ENCODE measurements around the gene PCLO. TPM values are rescaled to one million over a fixed set of nuclear protein-coding genes. Genes with fewer than 3 reads are reported as not detected.

Gene PCLO
- total and polyA plus RNA-seq, 9 of the 15 experiments (the other 6 are each of a cell fraction or from before 2014, with no cell fraction given): under 0.01 to 0.01 TPM; not detected in 7

- no peak overlapping the region for H3K9ac ChIP-seq (ENCODE audit: insufficient read depth in 1 of 2, low read depth in 2 of 2, low read length in 2 of 2)
- no peaks in the 10 kb centered on the region for H3K36me3 ChIP-seq (ENCODE audit: control insufficient read depth, insufficient read depth, low read length)
- no peak overlapping the region for H3K27ac ChIP-seq (ENCODE audit: extremely low read depth, low read depth, low read length)
- in situ Hi-C loops (cut with MboI): loop anchor here (25.0 kb wide), 1 partner anchor 1239 kb away; no protein-coding TSS in a partner anchor
- ATAC-seq (no peak), FAIRE-seq (no peak), DNase-seq (ENCODE audit: extremely low read depth in 1 of 4, low spot score in 3 of 4) (no peak)
- H3K9me1 ChIP-seq (ENCODE audit: control insufficient read depth, insufficient read depth, low read length): no peaks in the 10 kb centered on the region
- WGBS (ENCODE audit: insufficient coverage, low coverage, missing lambda C conversion rate): 1% methylated on average over 7 of the region's 7 CpGs
- ChIA-PET CTCF (ENCODE audit: low intra/inter-chr PET ratio) (no interaction called here), POLR2A (no interaction called here)
- H3K4me2 ChIP-seq (ENCODE audit: insufficient read depth, low read length): no peak overlapping the region
- no peaks in the 10 kb centered on the region for H3K27me3 ChIP-seq (ENCODE audit: control insufficient read depth in 2 of 2, insufficient read depth in 2 of 2, low read length in 2 of 2)
- no peaks in the 10 kb centered on the region for H3K79me2 ChIP-seq (ENCODE audit: control insufficient read depth, insufficient read depth, low read length)
- BruUV-seq (replicated peaks): no TSS peak
- intact Hi-C loops (cut with micrococcal nuclease): loop anchor here (2.0 kb wide), 1 partner anchor 681 kb away; no protein-coding TSS in a partner anchor
- no peak overlapping the region for H3K4me3 ChIP-seq
- H3K4me1 ChIP-seq (replicated peaks in 1 of 2; ENCODE audit: control insufficient read depth in 2 of 2, insufficient read depth in 2 of 2, low read length in 2 of 2): no peaks in the 10 kb centered on the region
- H4K20me1 ChIP-seq (replicated peaks; ENCODE audit: control insufficient read depth, insufficient read depth, low read length): no peaks in the 10 kb centered on the region
- no peaks in the 10 kb centered on the region for H3K9me3 ChIP-seq (replicated peaks; ENCODE audit: control insufficient read depth, insufficient read depth, low read depth, low read length)
- H2AFZ ChIP-seq (ENCODE audit: low read depth, low read length): no peak overlapping the region
- TF ChIP-seq MCM7 (IDR thresholded peaks at IDR 0.05): no peak
- no peak for TF ChIP-seq CHAMP1 (IDR thresholded peaks at IDR 0.05)
- TF ChIP-seq GABPB1 (CRISPR knock-in tag; IDR thresholded peaks at IDR 0.05): no peak
- TF ChIP-seq MYC (IDR thresholded peaks at IDR 0.05; ENCODE audit: low read depth, low read length): no peak
- no peak for TF ChIP-seq MYC (CRISPR knock-in tag; IDR thresholded peaks at IDR 0.05; ENCODE audit: borderline replicate concordance, low read depth)
- TF ChIP-seq FUS (optimal IDR thresholded peaks at IDR 0.05; ENCODE audit: low read depth, low read length): no peak
- TF ChIP-seq NFIX (CRISPR knock-in tag; IDR thresholded peaks at IDR 0.05; ENCODE audit: low read depth): no peak
- TF ChIP-seq ZNF408 (CRISPR knock-in tag; IDR thresholded peaks at IDR 0.05; ENCODE audit: low read depth): no peak
- TF ChIP-seq ARID4B (CRISPR knock-in tag; IDR thresholded peaks at IDR 0.05): no peak
- no peak for TF ChIP-seq ZSCAN32 (CRISPR knock-in tag; IDR thresholded peaks at IDR 0.05)
- no peak for TF ChIP-seq GATA2 (CRISPR knock-in tag; IDR thresholded peaks at IDR 0.05)
- no peak for TF ChIP-seq NFXL1 (CRISPR knock-in tag; IDR thresholded peaks at IDR 0.05)
Measured at GRCh38 chr7:82726038-82726800, 436.5 kb downstream of the PCLO start.
